Ishikawa (cell line): ENCODE results near the gene XRCC5.

Source experiments
- CEBPB ChIP-seq: IDR thresholded peaks from 2 replicates; pipeline ENCODE4 v1.6.1; 2012
- CREB1 ChIP-seq: IDR thresholded peaks from 2 replicates; pipeline ENCODE4 v1.6.1; 2012; ENCODE audit warnings: low read depth
- EGR1 ChIP-seq: IDR thresholded peaks from 2 replicates; pipeline ENCODE4 v1.6.1; 2012
- EP300 ChIP-seq: IDR thresholded peaks from 2 replicates; pipeline ENCODE4 v1.6.1; 2012; ENCODE audit warnings: borderline replicate concordance
- FOXM1 ChIP-seq: IDR thresholded peaks from 2 replicates; pipeline ENCODE4 v1.6.1; 2012; ENCODE audit warnings: low read depth, borderline replicate concordance
- MAX ChIP-seq: IDR thresholded peaks from 2 replicates; pipeline ENCODE4 v1.6.1; 2012
- NFIC ChIP-seq: IDR thresholded peaks from 2 replicates; pipeline ENCODE4 v1.6.1; 2012
- RAD21 ChIP-seq: IDR thresholded peaks from 2 replicates; pipeline ENCODE4 v1.6.1; 2012; ENCODE audit warnings: low read depth
- REST ChIP-seq: IDR thresholded peaks from 2 replicates; pipeline ENCODE4 v1.6.1; 2012; ENCODE audit warnings: low read depth, mild to moderate bottlenecking
- TAF1 ChIP-seq: IDR thresholded peaks from 2 replicates; pipeline ENCODE4 v1.6.1; 2012; ENCODE audit warnings: low read depth, mild to moderate bottlenecking
- TCF12 ChIP-seq: IDR thresholded peaks from 2 replicates; pipeline ENCODE4 v1.6.1; 2012; ENCODE audit warnings: low read depth
- TEAD4 ChIP-seq: IDR thresholded peaks from 2 replicates; pipeline ENCODE4 v1.6.1; 2012
- USF1 ChIP-seq: IDR thresholded peaks from 2 replicates; pipeline ENCODE4 v1.6.1; 2012
- YY1 ChIP-seq: IDR thresholded peaks from 2 replicates; pipeline ENCODE4 v1.6.1; 2012; ENCODE audit warnings: low read depth
- ZBTB7A ChIP-seq: IDR thresholded peaks from 2 replicates; pipeline ENCODE4 v1.6.1; 2012; ENCODE audit warnings: low read depth

The XRCC5 gene

GRCh38 chr2:216163518-216163917, 54.4 kb downstream of the XRCC5 start:
- no peak for TF ChIP-seq NFIC
- TF ChIP-seq RAD21 = no peak
- TF ChIP-seq TAF1 = no peak

- TF ChIP-seq TCF12 = no peak
- no peak for TF ChIP-seq FOXM1
- no peak for TF ChIP-seq MAX
- no peak for TF ChIP-seq EP300
- no peak for TF ChIP-seq REST
- no peak for TF ChIP-seq YY1
These were observed 54.9 kb downstream of the XRCC5 start for GRCh38 chr2:216164087-216164486.

- TF ChIP-seq ZBTB7A = no peak
- no peak for TF ChIP-seq EGR1
- TF ChIP-seq RAD21 = no peak
- TF ChIP-seq TEAD4 = no peak
- TF ChIP-seq FOXM1 = no peak
- no peak for TF ChIP-seq CEBPB
- no peak for TF ChIP-seq NFIC
- no peak for TF ChIP-seq MAX
- TF ChIP-seq TCF12 = no peak
- TF ChIP-seq USF1 = no peak
- TF ChIP-seq YY1 = no peak
- TF ChIP-seq EP300 = no peak
These were observed 55.4 kb downstream of the XRCC5 start for GRCh38 chr2:216164576-216164975.

GRCh38 chr2:216165711-216166110, 56.6 kb downstream of the XRCC5 start:
- TF ChIP-seq RAD21 (no peak), YY1 (no peak), ZBTB7A (no peak), CEBPB (no peak), NFIC (no peak)

GRCh38 chr2:216169087-216169486, 59.9 kb downstream of the XRCC5 start:
- 0 out of 2 replicates have a peak, but pooled peaks have one; percentile 20 for TF ChIP-seq CEBPB
- no peak for TF ChIP-seq FOXM1

- no peak for TF ChIP-seq MAX
- TF ChIP-seq TEAD4 = no peak
- no peak for TF ChIP-seq FOXM1
- TF ChIP-seq TCF12 = no peak
- TF ChIP-seq CEBPB = no peak
- TF ChIP-seq YY1 = no peak
- no peak for TF ChIP-seq REST
- no peak for TF ChIP-seq TAF1
- TF ChIP-seq NFIC = no peak
- TF ChIP-seq CREB1 = no peak
- TF ChIP-seq EGR1 = no peak
These were observed 61.1 kb downstream of the XRCC5 start for GRCh38 chr2:216170076-216170763.

- TF ChIP-seq USF1 (no peak), TEAD4 (no peak), REST (no peak), EGR1 (no peak), YY1 (no peak), CEBPB (no peak), NFIC (no peak), RAD21 (no peak), FOXM1 (no peak), ZBTB7A (no peak), TAF1 (no peak), EP300 (no peak), TCF12 (no peak), MAX (no peak), CREB1 (no peak)
These were observed 61.9 kb downstream of the XRCC5 start for GRCh38 chr2:216171011-216171410.
